T-cell (primary cell): ENCODE data around the gene GID8. TPM values are rescaled to one million over a fixed set of nuclear protein-coding genes. Genes with fewer than 3 reads are reported as not detected.
A peak's percentile ranks its signal among the peaks of the same experiment; 100 is the strongest.
"Not testable (repeated sequence)": the region's sequence is repeated elsewhere in the genome, so short reads cannot be mapped to it uniquely, and the experiment has no call there.

Experiments
- ATAC-seq, 4 experiments: fragments of 200-7000 bp in 3 of 4; fragments of 150-1000 bp in 1 of 4; cut with Tn5 transposase; replicated peaks in 1 of 4; 1 replicate in 3 of 4; 2 replicates in 1 of 4; pipeline ENCODE4 v1.10.0; 2021; ENCODE audit warnings: moderate library complexity in 3 of 4, mild to moderate bottlenecking in 2 of 4, moderate number of reproducible peaks in 1 of 4
- CTCF ChIA-PET, 2 donors: fragments of 300-600 bp; sonication (Branson Sonifier 250); formaldehyde crosslinking; loops; one replicate each; lab custom pipeline; 2022; ENCODE audit warnings: antibody characterized with exemption in 2 of 2; lab: Charles Lee
- POLR2A ChIA-PET, 2 donors: fragments of 300-600 bp; sonication (Branson Sonifier 250); formaldehyde crosslinking; loops; one replicate each; lab custom pipeline; 2022; ENCODE audit warnings: antibody characterized with exemption in 2 of 2; lab: Charles Lee
- DNase-seq, 35 experiments: peaks; one replicate each; pipeline versions ENCODE4 v3.0.0 to v3.0.0-alpha.2; 2013 to 2023
- H3K27ac ChIP-seq: one replicate; pipeline ENCODE4 v1.5.1; 2013; ENCODE audit warnings: low read length
- H3K27me3 ChIP-seq, 2 experiments: replicated peaks in 1 of 2; 1 replicate in 1 of 2; 2 replicates in 1 of 2; pipeline versions ENCODE4 v1.6.1 to v1.7.0; 2013; ENCODE audit warnings: low read length in 1 of 2, mixed read lengths in 1 of 2; ENCODE audit not compliant: control insufficient read depth in 2 of 2, insufficient read depth in 2 of 2; ENCODE audit errors: extremely low read depth in 1 of 2
- H3K36me3 ChIP-seq, 2 donors: 1 replicate in 1 of 2; 2 replicates in 1 of 2; pipeline versions ENCODE4 v1.6.1 to v1.7.0; 2013; ENCODE audit warnings: low read length in 1 of 2; ENCODE audit not compliant: control insufficient read depth in 2 of 2, insufficient read depth in 1 of 2; ENCODE audit errors: extremely low read depth in 1 of 2
- H3K4me1 ChIP-seq, 2 experiments: 1 replicate in 1 of 2; 2 replicates in 1 of 2; pipeline versions ENCODE4 v1.6.1 to v1.7.0; 2013; ENCODE audit warnings: low read length in 2 of 2, mixed read lengths in 1 of 2; ENCODE audit not compliant: insufficient read depth in 2 of 2, control insufficient read depth in 1 of 2; ENCODE audit errors: extremely low read depth in 1 of 2
- H3K4me3 ChIP-seq, 2 donors: 1 replicate in 1 of 2; 2 replicates in 1 of 2; pipeline versions ENCODE4 v1.5.1 to v1.7.0; 2013; ENCODE audit warnings: mild to moderate bottlenecking in 2 of 2, low read length in 1 of 2, moderate library complexity in 1 of 2; ENCODE audit not compliant: control insufficient read depth in 1 of 2; ENCODE audit errors: extremely low read depth in 1 of 2
- H3K9me3 ChIP-seq: 2 replicates; pipeline ENCODE4 v1.7.0; 2013
- H3K27ac Mint-ChIP-seq, 2 donors: one replicate each; pipeline ENCODE4 v1.8.0; 2020 to 2021; ENCODE audit warnings: mild to moderate bottlenecking in 2 of 2, mixed read lengths in 2 of 2
- H3K27me3 Mint-ChIP-seq, 2 donors: one replicate each; pipeline ENCODE4 v1.8.0; 2021 to 2022; ENCODE audit warnings: mixed read lengths in 2 of 2
- H3K36me3 Mint-ChIP-seq: one replicate; pipeline ENCODE4 v1.8.0; 2021; ENCODE audit warnings: mixed read lengths
- H3K4me1 Mint-ChIP-seq, 3 donors: one replicate each; pipeline ENCODE4 v1.8.0; 2020 to 2022; ENCODE audit warnings: mixed read lengths in 3 of 3, mild to moderate bottlenecking in 1 of 3
- H3K4me3 Mint-ChIP-seq, 3 donors: one replicate each; pipeline ENCODE4 v1.8.0; 2020 to 2022; ENCODE audit warnings: mild to moderate bottlenecking in 3 of 3, mixed read lengths in 3 of 3, moderate library complexity in 3 of 3
- H3K9me3 Mint-ChIP-seq, 3 donors: one replicate each; pipeline ENCODE4 v1.8.0; 2020 to 2022; ENCODE audit warnings: mixed read lengths in 3 of 3
- WGBS: methylation state at CpG from one replicate; pipeline ENCODE4 v1.1.5; 2013; ENCODE audit warnings: missing lambda C conversion rate; ENCODE audit not compliant: insufficient coverage; 5-methylcytosine and 5-hydroxymethylcytosine counted together
- total RNA-seq, 35 experiments: library from RNA in 6 of 35; stranded (reverse) in 6 of 35; fragments of 120-200 nt in 1 of 35; gene quantifications; one replicate each; pipeline versions ENCODE4 v1.2.1 to v1.2.4 and lab custom pipeline; 2013 to 2026

GID8 gene
- total RNA-seq, 5 donors from 2014 or later (not counting 1 experiment from before 2014, with no cell fraction given): 33.1 to 43.4 (median 41.2) TPM

- peaks cover 0 to 11% (median 10%) of the 10 kb centered on the region in 3 donors for H3K4me1 Mint-ChIP-seq
- H3K27me3 Mint-ChIP-seq: no peaks in the 10 kb centered on the region
- DNase-seq: no peak
- H3K27ac Mint-ChIP-seq: no peak overlapping the region
- H3K27me3 ChIP-seq: no peaks in the 10 kb centered on the region
- H3K4me3 Mint-ChIP-seq: peak overlapping the region in 1 of 3 donors; percentile 49
- POLR2A ChIA-PET: no interaction called here
- ATAC-seq: no peak
- H3K4me1 ChIP-seq: peaks cover 0 to 26% of the 10 kb centered on the region in 2 experiments
- H3K9me3 ChIP-seq: no peaks in the 10 kb centered on the region
- no peaks in the 10 kb centered on the region for H3K9me3 Mint-ChIP-seq
- CTCF ChIA-PET: no interaction called here
- no peak overlapping the region for H3K27ac ChIP-seq
- no peak overlapping the region for H3K4me3 ChIP-seq
- no peaks in the 10 kb centered on the region for H3K36me3 Mint-ChIP-seq
- WGBS: 94% methylated on average over 20 of the region's 20 CpGs
- no peaks in the 10 kb centered on the region for H3K36me3 ChIP-seq
Observed at GRCh38 chr20:62959998-62960436, 22.1 kb downstream of the GID8 start.

- H3K9me3 ChIP-seq, H3K27ac Mint-ChIP-seq, H3K27me3 ChIP-seq, H3K27me3 Mint-ChIP-seq, H3K4me3 Mint-ChIP-seq, ATAC-seq, H3K36me3 Mint-ChIP-seq, H3K36me3 ChIP-seq, POLR2A ChIA-PET, H3K9me3 Mint-ChIP-seq, H3K27ac ChIP-seq, DNase-seq, H3K4me3 ChIP-seq: not testable (repeated sequence)
- WGBS: 95% methylated on average over 18 of the region's 31 CpGs
- H3K4me1 Mint-ChIP-seq: peaks cover 0 to 11% (median 7%) of the 10 kb centered on the region in 3 donors
- H3K4me1 ChIP-seq: peaks cover 0 to 24% of the 10 kb centered on the region in 2 experiments
- CTCF ChIA-PET: interaction anchor here in 1 of 2 donors (0.6 kb wide), 1 partner anchor 166 kb away, joined by 6 read pairs; no protein-coding TSS in a partner anchor
Observed at GRCh38 chr20:62960446-62961309, 22.7 kb downstream of the GID8 start.

GRCh38 chr20:62961310-62961783 lies 23.4 kb downstream of the GID8 start:
- no peak overlapping the region for H3K27ac ChIP-seq
- Mint-ChIP-seq H3K27ac (no peak overlapping the region), H3K27me3 (no peaks in the 10 kb centered on the region), H3K36me3 (no peaks in the 10 kb centered on the region), H3K4me3 (no peak overlapping the region), H3K4me1 (peaks cover 0 to 11% (median 7%) of the 10 kb centered on the region in 3 donors), H3K9me3 (no peaks in the 10 kb centered on the region)
- no peak overlapping the region for H3K4me3 ChIP-seq
- DNase-seq: no peak
- no peaks in the 10 kb centered on the region for H3K9me3 ChIP-seq
- ATAC-seq: no peak
- ChIA-PET CTCF (interaction anchor here in 1 of 2 donors (0.6 kb wide), 1 partner anchor 167 kb away, joined by 6 read pairs; no protein-coding TSS in a partner anchor), POLR2A (no interaction called here)
- H3K27me3 ChIP-seq: no peaks in the 10 kb centered on the region
- WGBS: 94% methylated on average over 10 of the region's 19 CpGs
- peaks cover 0 to 24% of the 10 kb centered on the region in 2 experiments for H3K4me1 ChIP-seq
- H3K36me3 ChIP-seq: no peaks in the 10 kb centered on the region

GRCh38 chr20:62961799-62962198 lies 23.9 kb downstream of the GID8 start:
- no peak for ATAC-seq
- Histone ChIP-seq H3K36me3 (no peaks in the 10 kb centered on the region), H3K4me1 (peaks cover 0 to 24% of the 10 kb centered on the region in 2 experiments), H3K4me3 (no peak overlapping the region), H3K27ac (no peak overlapping the region), H3K27me3 (no peaks in the 10 kb centered on the region), H3K9me3 (no peaks in the 10 kb centered on the region)
- no peak for DNase-seq
- H3K4me3 Mint-ChIP-seq: no peak overlapping the region
- H3K9me3 Mint-ChIP-seq: no peaks in the 10 kb centered on the region
- ChIA-PET CTCF (no interaction called here), POLR2A (no interaction called here)
- 92% methylated on average over 8 of the region's 8 CpGs for WGBS
- peaks cover 0 to 11% (median 7%) of the 10 kb centered on the region in 3 donors for H3K4me1 Mint-ChIP-seq
- H3K36me3 Mint-ChIP-seq: no peaks in the 10 kb centered on the region
- H3K27me3 Mint-ChIP-seq: no peaks in the 10 kb centered on the region
- H3K27ac Mint-ChIP-seq: no peak overlapping the region

GRCh38 chr20:62962221-62962879 lies 24.4 kb downstream of the GID8 start:
- Mint-ChIP-seq H3K36me3 (no peaks in the 10 kb centered on the region), H3K4me1 (peaks cover 0 to 11% (median 7%) of the 10 kb centered on the region in 3 donors), H3K27me3 (no peaks in the 10 kb centered on the region), H3K4me3 (no peak overlapping the region), H3K9me3 (no peaks in the 10 kb centered on the region), H3K27ac (no peak overlapping the region)
- ChIA-PET POLR2A (no interaction called here), CTCF (no interaction called here)
- H3K9me3 ChIP-seq: no peaks in the 10 kb centered on the region
- H3K4me1 ChIP-seq: peaks cover 0 to 24% of the 10 kb centered on the region in 2 experiments
- ATAC-seq (no peak), DNase-seq (no peak)
- H3K27me3 ChIP-seq: no peaks in the 10 kb centered on the region
- no peaks in the 10 kb centered on the region for H3K36me3 ChIP-seq
- WGBS: 87% methylated on average over 27 of the region's 30 CpGs
- no peak overlapping the region for H3K27ac ChIP-seq
- no peak overlapping the region for H3K4me3 ChIP-seq

- POLR2A ChIA-PET: no interaction called here
- DNase-seq (no peak), ATAC-seq (no peak)
- H3K9me3 ChIP-seq: no peaks in the 10 kb centered on the region
- Mint-ChIP-seq H3K27me3 (no peaks in the 10 kb centered on the region), H3K27ac (no peak overlapping the region), H3K4me3 (no peak overlapping the region), H3K4me1 (peaks cover 0 to 11% (median 7%) of the 10 kb centered on the region in 3 donors), H3K36me3 (no peaks in the 10 kb centered on the region), H3K9me3 (no peaks in the 10 kb centered on the region)
- H3K36me3 ChIP-seq: no peaks in the 10 kb centered on the region
- no peak overlapping the region for H3K27ac ChIP-seq
- no peaks in the 10 kb centered on the region for H3K27me3 ChIP-seq
- CTCF ChIA-PET: no interaction called here
- WGBS: 85% methylated on average over 29 of the region's 32 CpGs
- no peak overlapping the region for H3K4me3 ChIP-seq
- peaks cover 0 to 22% of the 10 kb centered on the region in 2 experiments for H3K4me1 ChIP-seq
Observed at GRCh38 chr20:62962891-62963613, 25.1 kb downstream of the GID8 start.
